KMS-11 (cell line): ENCODE data around the gene METTL22.

Experiments
- H2AFZ ChIP-seq: fragments of 200-600 bp; sonication (generic); 2 replicates; pipeline ENCODE4 v1.6.1; 2016; ENCODE audit warnings: antibody characterized with exemption, mixed run types, low read depth
- H3K27ac ChIP-seq: fragments of 200-600 bp; sonication (generic); 2 replicates; pipeline ENCODE4 v1.6.1; 2016; ENCODE audit warnings: mild to moderate bottlenecking, mixed run types
- H3K27me3 ChIP-seq: fragments of 200-600 bp; sonication (generic); 2 replicates; pipeline ENCODE4 v1.6.1; 2017; ENCODE audit warnings: mild to moderate bottlenecking, low read depth, mixed run types, moderate library complexity; ENCODE audit not compliant: insufficient read depth
- H3K36me3 ChIP-seq: fragments of 200-600 bp; sonication (generic); 2 replicates; pipeline ENCODE4 v1.6.1; 2017; ENCODE audit warnings: mild to moderate bottlenecking, mixed run types; ENCODE audit not compliant: insufficient read depth
- H3K4me1 ChIP-seq: fragments of 200-600 bp; sonication (generic); 2 replicates; pipeline ENCODE4 v1.6.1; 2016; ENCODE audit warnings: mild to moderate bottlenecking, low read depth, mixed run types; ENCODE audit not compliant: poor library complexity, severe bottlenecking
- H3K4me2 ChIP-seq: fragments of 200-600 bp; sonication (generic); 2 replicates; pipeline ENCODE4 v1.7.0; 2016; ENCODE audit warnings: mild to moderate bottlenecking, mixed run types
- H3K4me3 ChIP-seq: fragments of 200-600 bp; sonication (generic); IDR thresholded peaks from 2 replicates; pipeline ENCODE4 v1.6.1; 2017; ENCODE audit warnings: low read depth, low read length, mixed read lengths; ENCODE audit not compliant: insufficient read depth
- H3K79me2 ChIP-seq: fragments of 200-600 bp; sonication (generic); 2 replicates; pipeline ENCODE4 v1.6.1; 2016; ENCODE audit warnings: low read depth, mixed run types; ENCODE audit not compliant: insufficient read depth
- H3K9ac ChIP-seq: fragments of 200-600 bp; sonication (generic); 2 replicates; pipeline ENCODE4 v1.6.1; 2016; ENCODE audit warnings: mild to moderate bottlenecking, mixed run types
- H4K20me1 ChIP-seq: fragments of 200-600 bp; sonication (generic); 2 replicates; pipeline ENCODE4 v1.6.1; 2016; ENCODE audit warnings: mild to moderate bottlenecking, mixed run types; ENCODE audit not compliant: insufficient read depth
- TF ChIP-seq, protein P1 (sequence below): fragments of 200-600 bp; sonication (generic); conservative IDR thresholded peaks from 2 replicates; pipeline ENCODE4 v1.6.1; 2017; ENCODE audit warnings: low read depth, mild to moderate bottlenecking, antibody characterized with exemption, low read length, moderate library complexity, mixed read lengths

Gene METTL22

DNA sequence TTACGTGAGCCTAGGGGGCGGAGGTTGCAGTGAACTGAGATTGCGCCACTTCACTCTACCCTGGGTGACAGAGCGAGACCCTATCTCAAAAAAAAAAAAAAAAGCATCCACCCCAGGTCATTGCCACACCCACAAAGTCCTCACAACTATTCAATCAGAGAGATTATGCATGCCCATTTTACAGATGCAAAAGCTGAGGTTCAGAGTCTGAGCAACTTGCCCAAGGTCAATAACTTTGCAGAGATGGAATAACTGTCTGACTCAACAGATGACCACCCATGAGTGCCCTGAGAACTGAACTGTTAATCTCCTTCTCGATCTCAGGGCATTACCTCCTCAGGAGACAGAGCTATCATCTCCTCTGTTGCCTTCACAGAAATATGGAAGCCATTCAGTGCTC is 25.7 kb upstream of the METTL22 start:
- H3K9ac ChIP-seq: no peak overlapping the region
- TF ChIP-seq, protein P1, sequence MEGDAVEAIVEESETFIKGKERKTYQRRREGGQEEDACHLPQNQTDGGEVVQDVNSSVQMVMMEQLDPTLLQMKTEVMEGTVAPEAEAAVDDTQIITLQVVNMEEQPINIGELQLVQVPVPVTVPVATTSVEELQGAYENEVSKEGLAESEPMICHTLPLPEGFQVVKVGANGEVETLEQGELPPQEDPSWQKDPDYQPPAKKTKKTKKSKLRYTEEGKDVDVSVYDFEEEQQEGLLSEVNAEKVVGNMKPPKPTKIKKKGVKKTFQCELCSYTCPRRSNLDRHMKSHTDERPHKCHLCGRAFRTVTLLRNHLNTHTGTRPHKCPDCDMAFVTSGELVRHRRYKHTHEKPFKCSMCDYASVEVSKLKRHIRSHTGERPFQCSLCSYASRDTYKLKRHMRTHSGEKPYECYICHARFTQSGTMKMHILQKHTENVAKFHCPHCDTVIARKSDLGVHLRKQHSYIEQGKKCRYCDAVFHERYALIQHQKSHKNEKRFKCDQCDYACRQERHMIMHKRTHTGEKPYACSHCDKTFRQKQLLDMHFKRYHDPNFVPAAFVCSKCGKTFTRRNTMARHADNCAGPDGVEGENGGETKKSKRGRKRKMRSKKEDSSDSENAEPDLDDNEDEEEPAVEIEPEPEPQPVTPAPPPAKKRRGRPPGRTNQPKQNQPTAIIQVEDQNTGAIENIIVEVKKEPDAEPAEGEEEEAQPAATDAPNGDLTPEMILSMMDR: no peak
- no peaks in the 10 kb centered on the region for H3K36me3 ChIP-seq
- no peaks in the 10 kb centered on the region for H3K79me2 ChIP-seq
- no peak overlapping the region for H3K4me3 ChIP-seq
- H3K4me1 ChIP-seq: no peaks in the 10 kb centered on the region
- H4K20me1 ChIP-seq: no peaks in the 10 kb centered on the region
- H3K4me2 ChIP-seq: no peak overlapping the region
- H3K27me3 ChIP-seq: no peaks in the 10 kb centered on the region
- no peak overlapping the region for H3K27ac ChIP-seq
- no peak overlapping the region for H2AFZ ChIP-seq

DNA sequence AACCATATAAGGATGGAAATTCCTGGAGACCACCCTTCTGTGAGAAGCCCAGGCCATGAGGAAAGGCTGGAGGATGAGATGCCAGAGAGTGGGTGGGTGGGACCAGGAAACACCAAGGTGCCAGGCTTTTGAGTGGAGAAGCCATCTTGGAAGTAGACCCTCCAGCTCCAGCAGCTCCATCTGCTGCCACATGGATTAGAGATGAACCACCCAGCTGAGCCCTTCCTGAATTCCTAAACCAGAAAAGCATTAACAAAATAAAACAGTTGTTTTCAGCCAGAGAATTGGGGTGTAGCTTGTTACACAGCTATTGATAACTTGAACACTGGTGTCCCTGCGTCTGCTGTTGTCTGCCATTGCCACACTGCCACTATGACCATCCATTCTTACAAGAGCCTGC is 24.9 kb upstream of the METTL22 start:
- Histone ChIP-seq H3K4me3 (no peak overlapping the region), H3K9ac (no peak overlapping the region), H3K36me3 (no peaks in the 10 kb centered on the region), H3K27me3 (no peaks in the 10 kb centered on the region), H4K20me1 (no peaks in the 10 kb centered on the region), H3K27ac (no peak overlapping the region), H3K4me2 (no peak overlapping the region), H3K79me2 (no peaks in the 10 kb centered on the region), H2AFZ (no peak overlapping the region), H3K4me1 (no peaks in the 10 kb centered on the region)
- TF ChIP-seq, protein P1: no peak

DNA sequence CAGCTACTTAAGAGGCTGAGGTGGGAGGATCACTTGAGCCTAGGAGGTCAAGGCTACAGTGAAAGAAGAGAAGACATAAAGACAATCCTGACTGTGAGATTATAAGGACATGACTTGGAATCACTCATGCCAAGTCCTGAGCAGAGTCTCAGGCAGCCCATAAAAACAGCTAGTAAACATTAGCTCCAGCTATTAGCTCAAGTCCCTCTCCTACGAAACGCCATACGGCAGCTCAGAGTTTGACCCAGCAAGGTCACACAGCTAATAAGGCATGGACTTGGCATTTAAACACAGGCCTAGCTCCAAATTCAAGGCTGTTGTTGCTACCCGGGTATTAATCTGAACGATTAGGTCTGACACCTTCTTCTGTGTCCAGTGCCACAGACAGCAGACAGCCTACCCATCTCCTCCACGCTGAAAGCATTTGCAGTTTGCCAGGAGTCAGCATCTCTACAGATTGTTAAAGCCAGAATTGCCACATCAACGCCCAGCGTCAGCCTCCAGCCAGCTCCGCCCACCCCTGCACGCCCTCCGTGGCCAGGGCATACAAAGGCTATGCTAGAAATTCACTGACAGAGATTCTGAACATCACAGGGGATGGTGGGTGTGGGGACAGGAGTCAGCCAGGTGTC is 21.2 kb upstream of the METTL22 start:
- no peak overlapping the region for H3K4me2 ChIP-seq
- H3K9ac ChIP-seq: no peak overlapping the region
- H4K20me1 ChIP-seq: no peaks in the 10 kb centered on the region
- H3K27ac ChIP-seq: no peak overlapping the region
- H3K27me3 ChIP-seq: no peaks in the 10 kb centered on the region
- H3K36me3 ChIP-seq: no peaks in the 10 kb centered on the region
- H3K4me3 ChIP-seq: no peak overlapping the region
- no peaks in the 10 kb centered on the region for H3K79me2 ChIP-seq
- no peaks in the 10 kb centered on the region for H3K4me1 ChIP-seq
- TF ChIP-seq, protein P1: no peak
- H2AFZ ChIP-seq: no peak overlapping the region

DNA sequence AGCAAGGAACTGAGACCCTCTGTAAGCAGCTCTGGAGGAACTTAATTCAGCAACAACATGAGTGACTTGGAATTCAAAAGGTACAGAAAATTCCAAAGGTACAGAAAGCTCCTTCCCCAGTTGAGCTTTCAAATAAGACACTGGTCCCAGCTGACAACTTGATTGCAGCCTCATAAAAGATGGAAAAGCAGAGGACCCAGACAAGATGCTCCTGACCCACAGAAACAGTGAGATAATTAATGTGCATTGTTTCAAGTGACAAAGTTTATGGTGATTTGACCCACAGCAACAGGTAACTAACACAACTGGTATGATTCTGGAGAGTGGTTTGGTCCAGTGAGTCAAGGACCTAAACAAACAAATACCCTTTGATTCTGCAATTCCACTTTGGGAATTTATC is 15.9 kb upstream of the METTL22 start:
- H3K27me3 ChIP-seq: no peaks in the 10 kb centered on the region
- no peak overlapping the region for H3K4me2 ChIP-seq
- no peaks in the 10 kb centered on the region for H3K36me3 ChIP-seq
- no peak overlapping the region for H2AFZ ChIP-seq
- TF ChIP-seq, protein P1: no peak
- H3K4me1 ChIP-seq: no peaks in the 10 kb centered on the region
- H3K27ac ChIP-seq: no peak overlapping the region
- no peaks in the 10 kb centered on the region for H4K20me1 ChIP-seq
- no peak overlapping the region for H3K9ac ChIP-seq
- no peaks in the 10 kb centered on the region for H3K79me2 ChIP-seq
- H3K4me3 ChIP-seq: no peak overlapping the region
